Activated effector memory CD4-positive, alpha-beta T cell treated with anti-CD3 and anti-CD28 coated beads, Interleukin-2, amount 50 U/mL, for 16 hours (primary cell): ENCODE measurements around the gene DCTN1.
"Not testable (repeated sequence)": the region's sequence is repeated elsewhere in the genome, so short reads cannot be mapped to it uniquely, and the experiment has no call there.

ENCODE experiments used
- DNase-seq: peaks from one replicate; pipeline ENCODE4 v3.0.0-alpha.2; 2020

DCTN1 gene

DNA sequence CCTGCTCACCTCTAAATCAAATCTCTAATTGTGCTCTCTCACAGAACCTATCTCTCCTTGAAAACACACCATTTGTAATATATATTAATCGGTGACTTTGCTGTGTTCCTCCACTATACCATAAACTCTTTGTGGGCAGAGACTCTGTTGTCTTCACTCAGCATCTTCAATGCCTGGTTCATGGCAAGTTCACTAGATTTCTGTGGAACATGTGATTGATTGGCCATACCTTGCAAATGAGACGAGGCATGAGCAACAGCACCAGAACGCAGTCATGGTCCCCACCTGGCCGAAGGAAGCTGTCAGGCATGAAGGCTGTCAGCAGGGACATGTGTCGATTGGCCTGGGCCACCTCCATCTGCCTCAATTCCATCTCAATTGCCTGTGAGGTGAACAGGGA lies 11.6 kb downstream of the DCTN1 start:
- no peak for DNase-seq

DNA sequence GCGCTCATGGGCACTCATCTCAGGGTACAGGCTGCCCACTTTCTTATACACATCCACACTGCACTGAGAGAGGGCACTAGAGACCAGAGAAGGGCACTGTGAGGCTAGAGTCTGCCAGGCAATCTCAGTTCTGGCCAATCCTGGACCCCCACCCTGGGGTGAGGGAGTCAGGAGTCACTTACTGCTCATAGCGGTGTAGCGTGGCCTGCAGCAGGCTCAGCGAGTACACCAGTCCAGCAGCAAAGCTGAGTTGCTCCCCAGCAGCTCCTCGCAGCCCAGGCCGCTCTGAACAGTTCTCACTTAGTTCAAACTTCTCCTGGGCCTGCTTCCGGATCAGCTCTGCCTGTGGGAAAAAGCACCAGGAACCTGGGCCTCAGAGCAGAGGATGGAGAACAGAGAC lies 12.3 kb downstream of the DCTN1 start:
- no peak for DNase-seq

GRCh38 chr2:74366036-74366435 lies 14.1 kb downstream of the DCTN1 start:
- no peak for DNase-seq

DNA sequence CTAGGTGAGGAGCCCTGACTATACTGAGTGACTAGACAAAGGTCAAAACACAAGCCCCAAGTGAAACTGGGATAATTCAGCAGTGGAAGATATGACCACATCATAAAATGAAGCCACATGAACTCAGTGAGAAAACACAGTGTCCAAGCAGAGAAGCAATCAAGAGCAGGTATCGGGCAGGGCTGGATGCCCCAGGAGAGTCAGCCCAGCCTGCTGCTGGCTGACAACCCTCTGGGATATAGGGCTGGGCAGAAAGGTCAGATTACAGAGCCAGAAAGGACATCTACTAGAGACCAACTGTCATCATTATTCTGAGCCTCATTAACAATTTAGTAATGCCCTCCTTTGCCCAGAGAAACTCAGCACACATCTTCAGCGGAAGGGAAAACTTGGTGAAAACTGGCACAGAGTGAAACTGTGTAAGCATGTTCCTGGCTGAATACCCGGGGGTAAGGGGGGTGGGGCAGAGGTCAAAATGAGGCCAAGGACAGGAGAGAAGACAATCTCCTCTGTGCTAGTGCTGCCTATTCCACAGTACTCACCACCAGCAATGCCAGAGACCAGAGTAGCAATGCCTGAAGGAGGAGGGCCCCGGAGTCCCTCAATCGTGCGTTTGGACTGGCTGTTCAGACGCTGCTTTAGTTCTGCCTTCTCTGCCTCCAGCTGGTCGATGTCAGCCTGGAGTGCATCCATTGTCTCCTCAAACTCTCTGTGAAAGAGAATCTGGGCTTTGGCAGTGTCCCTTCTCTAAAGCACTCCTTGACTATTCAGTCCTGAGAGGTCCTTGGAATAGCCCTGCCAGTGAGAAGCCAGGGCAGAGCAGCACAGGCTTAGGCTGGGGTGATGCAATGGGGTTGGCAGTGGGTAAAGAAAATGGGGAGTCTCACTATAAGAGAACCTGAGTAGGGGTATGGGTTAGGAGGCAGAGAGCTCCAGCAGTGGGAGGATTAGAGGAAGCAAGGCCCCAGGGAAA lies 15.3 kb downstream of the DCTN1 start:
- DNase-seq = no peak

GRCh38 chr2:74361327-74361726 lies 18.8 kb downstream of the DCTN1 start:
- no peak for DNase-seq

GRCh38 chr2:74357627-74358026 lies 22.5 kb downstream of the DCTN1 start:
- no peak for DNase-seq

- no peak for DNase-seq
Observed at GRCh38 chr2:74349889-74350288, 30.2 kb downstream of the DCTN1 start.

- DNase-seq = no peak
Observed at GRCh38 chr2:74347742-74348141, 32.4 kb downstream of the DCTN1 start.

GRCh38 chr2:74347303-74347702 lies 32.8 kb downstream of the DCTN1 start:
- DNase-seq = no peak

- DNase-seq = no peak
Observed at GRCh38 chr2:74345272-74345943, 34.7 kb downstream of the DCTN1 start.

- no peak for DNase-seq
Observed at GRCh38 chr2:74343316-74343715, 36.8 kb downstream of the DCTN1 start, which contains the start of gene SLC4A5. TSS of gene SLC4A5 (minus strand) at chr2:74343416. CDS start at chr2:74315023, 28,393 bp downstream.

- DNase-seq = not testable (repeated sequence)
Observed at GRCh38 chr2:74336227-74336626, 43.9 kb downstream of the DCTN1 start.

GRCh38 chr2:74334931-74335333 lies 45.2 kb downstream of the DCTN1 start:
- DNase-seq = peak; percentile 89

- no peak for DNase-seq
Observed at GRCh38 chr2:74333896-74334586, 46.1 kb downstream of the DCTN1 start.

DNA sequence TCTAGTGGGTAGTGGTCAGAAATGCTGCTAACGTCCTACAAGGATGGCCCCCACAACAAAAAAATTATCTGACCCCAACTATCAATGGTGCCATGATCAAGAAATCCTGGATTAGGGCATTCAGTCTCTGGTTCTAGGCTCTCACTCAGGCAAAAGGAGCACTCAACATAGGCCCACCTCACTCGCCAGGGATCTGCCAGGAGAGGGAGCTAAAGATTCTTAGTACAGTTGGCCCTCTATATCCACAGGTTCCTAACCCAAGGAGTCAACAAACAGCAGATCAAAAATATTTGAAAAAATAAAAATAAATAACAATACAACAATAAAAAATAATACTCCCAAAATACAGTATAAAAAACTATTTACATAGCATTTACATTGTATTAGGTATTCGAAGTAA lies 46.9 kb downstream of the DCTN1 start:
- no peak for DNase-seq

DNA sequence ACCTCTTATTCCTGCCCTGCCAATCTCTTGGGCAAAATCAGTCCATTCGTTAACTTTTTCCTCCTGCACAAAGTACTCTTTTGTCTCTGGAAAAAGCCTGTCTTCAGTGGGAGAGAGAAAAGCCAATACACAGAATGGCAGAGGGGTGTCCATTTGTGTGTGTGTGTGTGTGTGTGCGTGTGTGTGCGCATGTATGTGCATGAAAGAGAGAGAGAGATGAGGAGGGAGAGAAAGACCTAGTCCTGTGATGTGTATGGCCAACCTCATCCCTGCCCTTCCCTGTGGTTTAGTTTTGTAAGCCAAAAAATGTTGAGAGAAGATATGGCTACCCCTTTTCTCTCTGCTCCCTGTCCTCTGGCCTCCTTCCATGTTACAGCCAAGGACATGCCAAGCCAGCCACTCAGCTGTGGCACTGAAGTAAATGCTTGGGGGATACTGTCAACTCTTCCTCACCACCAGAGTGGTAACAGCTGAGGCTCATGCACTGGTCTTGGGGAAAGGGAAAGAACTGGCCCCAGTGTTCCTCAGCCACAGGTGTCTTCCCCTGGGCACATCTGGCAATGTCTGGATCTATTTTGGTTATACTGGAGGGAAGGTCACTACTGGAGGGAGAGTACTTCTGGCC lies 47.4 kb downstream of the DCTN1 start:
- no peak for DNase-seq

GRCh38 chr2:74328573-74328972 lies 51.5 kb downstream of the DCTN1 start:
- DNase-seq = no peak

- DNase-seq = no peak
Observed at GRCh38 chr2:74328074-74328473, 52.0 kb downstream of the DCTN1 start.

GRCh38 chr2:74327627-74328026 lies 52.5 kb downstream of the DCTN1 start:
- DNase-seq = no peak

DNA sequence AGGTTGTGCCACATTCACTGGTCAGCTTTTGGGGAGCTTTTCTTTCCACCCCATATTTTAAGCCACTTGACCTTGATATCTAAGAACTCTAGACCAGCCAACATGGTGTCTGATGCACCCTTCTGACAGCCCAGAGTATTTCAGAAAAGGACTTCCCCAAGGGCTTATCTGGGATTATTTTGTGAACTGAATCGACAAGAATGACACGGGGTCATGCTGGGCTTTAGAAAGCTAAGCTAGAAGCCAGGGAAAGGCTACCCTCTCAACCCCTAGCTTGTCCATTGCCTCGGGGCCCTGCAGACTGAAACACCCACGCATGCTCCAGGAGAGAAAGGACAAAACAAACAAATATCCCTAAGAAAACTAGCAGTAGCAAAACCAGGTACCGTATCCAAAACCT lies 52.9 kb downstream of the DCTN1 start:
- DNase-seq = no peak

DNA sequence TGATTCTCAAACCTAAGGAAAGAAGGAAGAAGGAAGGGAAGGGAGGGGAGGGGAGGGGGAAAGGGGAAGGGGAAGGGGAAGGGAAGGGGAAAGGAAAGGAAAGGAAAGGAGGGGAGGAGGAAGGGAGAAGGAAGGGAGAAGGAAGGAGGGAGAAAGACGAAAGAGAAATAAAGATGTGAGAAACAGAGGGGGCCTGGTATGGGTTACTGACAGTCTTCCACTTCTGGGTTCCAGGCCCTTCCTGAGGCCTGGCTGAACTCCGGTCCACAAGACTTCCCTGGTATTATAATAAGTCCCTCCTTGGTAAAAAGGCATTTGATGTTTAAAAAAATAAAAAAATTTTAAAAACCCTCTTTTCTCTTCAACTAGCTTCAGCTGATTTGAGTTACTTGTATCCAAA lies 54.3 kb downstream of the DCTN1 start:
- DNase-seq = no peak

GRCh38 chr2:74321737-74322136 lies 58.4 kb downstream of the DCTN1 start:
- DNase-seq = no peak

- DNase-seq = no peak
Observed at GRCh38 chr2:74317701-74318100, 62.4 kb downstream of the DCTN1 start.
